GM10266 (cell line): ENCODE results near the gene MEOX2.

Experiments
- DNase-seq: peaks from one replicate; pipeline ENCODE4 v3.0.0; 2012; ENCODE audit errors: extremely low spot score
- CTCF ChIP-seq: IDR thresholded peaks from 2 replicates; pipeline ENCODE4 v1.5.1; 2012; ENCODE audit warnings: mild to moderate bottlenecking, low read depth; ENCODE audit not compliant: control insufficient read depth, insufficient read depth; ENCODE audit errors: missing control alignments

MEOX2 gene

GRCh38 chr7:15686295-15686956, at the start of gene MEOX2:
TSS of gene MEOX2 (minus strand) at chr7:15686683. CDS start at chr7:15686402, 281 bp downstream.
- TF ChIP-seq CTCF: no peak
- no peak for DNase-seq

- DNase-seq: no peak
- TF ChIP-seq CTCF: no peak
Measured at GRCh38 chr7:15729746-15730145, 43.3 kb upstream of the MEOX2 start.

- no peak for TF ChIP-seq CTCF
Measured at GRCh38 chr7:15725051-15725450, 38.6 kb upstream of the MEOX2 start.

GRCh38 chr7:15723841-15724240, 37.4 kb upstream of the MEOX2 start:
- TF ChIP-seq CTCF: no peak
- no peak for DNase-seq

More at GRCh38 chr7:15725051-15725450, 38.6 kb upstream of the MEOX2 start:
- no peak for DNase-seq

- TF ChIP-seq CTCF: peak; percentile 70
Measured at GRCh38 chr7:15720849-15721471, 34.5 kb upstream of the MEOX2 start.

GRCh38 chr7:15719311-15719710, 32.8 kb upstream of the MEOX2 start:
- no peak for TF ChIP-seq CTCF
- no peak for DNase-seq

More at GRCh38 chr7:15720849-15721471, 34.5 kb upstream of the MEOX2 start:
- peak; percentile 2 for DNase-seq

GRCh38 chr7:15715435-15715834, 29.0 kb upstream of the MEOX2 start:
- no peak for DNase-seq

More at GRCh38 chr7:15715435-15715834, 29.0 kb upstream of the MEOX2 start:
- no peak for TF ChIP-seq CTCF
